ENCODE measurements around the gene DTX3.
A peak's percentile ranks its signal among the peaks of the same experiment; 100 is the strongest.

The DTX3 gene

DNA sequence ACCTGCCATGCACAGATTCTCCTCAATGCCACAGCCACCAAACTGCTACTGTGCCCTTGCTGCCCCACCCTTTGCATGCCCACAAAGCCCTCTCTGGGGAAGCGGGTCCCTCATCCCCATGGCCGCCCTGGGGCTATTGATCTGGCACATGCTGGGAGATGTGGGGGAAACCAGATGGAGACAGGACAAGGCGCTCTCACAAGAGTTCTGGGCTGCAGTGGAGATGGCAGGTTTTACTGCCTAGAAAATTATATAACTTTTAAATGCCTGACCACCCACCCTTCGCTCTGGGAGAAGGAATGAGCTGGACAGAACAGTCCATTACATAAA lies 24.2 kb upstream of the DTX3 start:
- TF ChIP-seq, protein P1, sequence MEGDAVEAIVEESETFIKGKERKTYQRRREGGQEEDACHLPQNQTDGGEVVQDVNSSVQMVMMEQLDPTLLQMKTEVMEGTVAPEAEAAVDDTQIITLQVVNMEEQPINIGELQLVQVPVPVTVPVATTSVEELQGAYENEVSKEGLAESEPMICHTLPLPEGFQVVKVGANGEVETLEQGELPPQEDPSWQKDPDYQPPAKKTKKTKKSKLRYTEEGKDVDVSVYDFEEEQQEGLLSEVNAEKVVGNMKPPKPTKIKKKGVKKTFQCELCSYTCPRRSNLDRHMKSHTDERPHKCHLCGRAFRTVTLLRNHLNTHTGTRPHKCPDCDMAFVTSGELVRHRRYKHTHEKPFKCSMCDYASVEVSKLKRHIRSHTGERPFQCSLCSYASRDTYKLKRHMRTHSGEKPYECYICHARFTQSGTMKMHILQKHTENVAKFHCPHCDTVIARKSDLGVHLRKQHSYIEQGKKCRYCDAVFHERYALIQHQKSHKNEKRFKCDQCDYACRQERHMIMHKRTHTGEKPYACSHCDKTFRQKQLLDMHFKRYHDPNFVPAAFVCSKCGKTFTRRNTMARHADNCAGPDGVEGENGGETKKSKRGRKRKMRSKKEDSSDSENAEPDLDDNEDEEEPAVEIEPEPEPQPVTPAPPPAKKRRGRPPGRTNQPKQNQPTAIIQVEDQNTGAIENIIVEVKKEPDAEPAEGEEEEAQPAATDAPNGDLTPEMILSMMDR (IDR thresholded peaks at IDR 0.05) = no peak
- Mint-ChIP-seq H3K27ac (no peak overlapping the region), H3K4me1 (no peaks in the 10 kb centered on the region), H3K9me3 (no peaks in the 10 kb centered on the region), H3K27me3 (ENCODE audit: low read depth, poor library complexity) (peaks cover 15% of the 10 kb centered on the region), H3K36me3 (ENCODE audit: low read depth) (no peaks in the 10 kb centered on the region), H3K4me3 (no peak overlapping the region)
- no peak for DNase-seq

DNA sequence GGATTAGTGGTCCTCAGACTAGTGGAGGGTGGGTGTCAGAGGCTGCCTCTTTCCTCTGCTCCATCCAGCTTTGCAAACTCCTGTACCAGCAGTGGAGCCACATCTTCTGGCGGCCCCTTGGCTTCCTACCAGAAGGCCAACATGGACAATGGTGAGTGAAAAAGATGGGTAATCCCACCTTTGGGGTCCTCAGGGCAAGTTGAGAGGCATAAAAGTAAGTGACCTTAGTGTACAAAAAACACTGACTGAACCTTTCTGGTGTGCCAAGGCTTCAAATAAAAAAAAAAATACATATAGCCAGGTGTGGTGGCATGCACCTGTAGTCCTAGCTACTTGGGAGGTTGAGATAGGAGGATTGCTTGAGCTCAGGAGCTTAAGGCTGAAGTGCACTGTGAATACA lies 22.8 kb upstream of the DTX3 start:
- Mint-ChIP-seq H3K27me3 (ENCODE audit: low read depth, poor library complexity) (peaks cover 15% of the 10 kb centered on the region), H3K9me3 (no peaks in the 10 kb centered on the region), H3K4me1 (no peaks in the 10 kb centered on the region), H3K4me3 (no peak overlapping the region), H3K27ac (no peak overlapping the region), H3K36me3 (ENCODE audit: low read depth) (no peaks in the 10 kb centered on the region)
- TF ChIP-seq, protein P1 (IDR thresholded peaks at IDR 0.05) = no peak
- DNase-seq = no peak

DNA sequence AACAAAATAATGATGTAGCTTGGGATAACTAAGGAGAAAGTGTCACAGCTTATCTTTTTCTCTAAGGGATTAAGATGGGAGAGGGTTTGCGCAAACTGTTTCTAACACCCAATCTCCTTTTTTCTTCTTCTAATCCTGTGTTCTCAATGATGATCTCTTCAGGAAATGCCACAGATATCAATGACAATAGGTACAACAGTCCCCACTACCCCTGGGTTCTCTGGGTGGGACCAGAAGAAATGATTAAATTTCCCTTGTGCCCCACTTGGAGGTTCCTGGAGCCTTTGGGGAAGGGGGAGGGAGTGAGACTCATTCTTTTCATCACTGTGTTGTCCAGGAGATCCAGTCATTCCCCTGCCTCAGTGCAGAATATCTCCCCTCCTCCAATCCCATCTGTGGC lies 22.2 kb upstream of the DTX3 start:
- H3K27ac Mint-ChIP-seq = no peak overlapping the region
- no peaks in the 10 kb centered on the region for H3K36me3 Mint-ChIP-seq (ENCODE audit: low read depth)
- no peaks in the 10 kb centered on the region for H3K4me1 Mint-ChIP-seq
- peaks cover 15% of the 10 kb centered on the region for H3K27me3 Mint-ChIP-seq (ENCODE audit: low read depth, poor library complexity)
- H3K9me3 Mint-ChIP-seq = no peaks in the 10 kb centered on the region
- TF ChIP-seq, protein P1 (IDR thresholded peaks at IDR 0.05) = no peak
- no peak overlapping the region for H3K4me3 Mint-ChIP-seq
- no peak for DNase-seq

DNA sequence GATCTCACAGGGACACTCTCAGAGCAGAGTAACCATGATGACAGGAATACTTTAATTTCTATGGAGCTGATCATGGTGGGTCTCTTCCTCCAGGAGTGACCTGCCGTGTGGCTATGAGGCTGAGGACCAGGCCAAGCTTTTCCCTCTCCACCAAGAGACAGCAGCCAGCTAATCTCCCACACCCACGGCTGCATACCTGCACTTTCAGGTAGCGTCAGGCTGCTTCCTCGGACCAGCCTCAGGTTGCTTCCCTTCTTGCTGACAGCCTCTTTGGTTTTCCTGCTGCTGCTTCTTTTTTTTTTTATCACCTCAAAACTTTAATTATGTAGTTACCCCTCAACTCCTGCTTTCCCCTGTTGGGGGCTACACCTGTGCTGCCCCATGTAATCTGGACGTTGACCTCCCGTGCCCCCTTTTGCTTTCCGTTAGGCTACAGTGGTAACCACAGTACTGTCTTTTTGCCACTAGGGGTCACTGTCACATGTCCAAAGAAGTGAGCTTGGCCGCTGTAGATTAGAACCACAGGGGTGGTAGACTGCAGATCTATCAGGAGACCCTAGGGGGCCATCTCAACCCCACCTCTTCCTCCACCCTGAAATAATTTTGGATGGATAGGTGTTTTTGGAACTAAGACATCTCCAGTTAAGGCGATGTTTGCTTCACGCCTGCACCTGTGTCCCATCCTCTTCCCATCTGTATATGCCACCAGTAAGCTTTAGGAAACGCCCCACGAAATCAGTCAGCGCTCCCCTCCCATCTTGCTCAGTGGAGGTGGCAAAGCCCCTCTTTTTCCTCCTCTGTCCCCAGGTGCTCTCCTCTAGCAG lies 21.4 kb upstream of the DTX3 start:
- H3K27ac Mint-ChIP-seq = no peak overlapping the region
- no peaks in the 10 kb centered on the region for H3K4me1 Mint-ChIP-seq
- H3K27me3 Mint-ChIP-seq (ENCODE audit: low read depth, poor library complexity) = peaks cover 15% of the 10 kb centered on the region
- TF ChIP-seq, protein P1 (IDR thresholded peaks at IDR 0.05) = peak; percentile 91
- no peak overlapping the region for H3K4me3 Mint-ChIP-seq
- no peaks in the 10 kb centered on the region for H3K9me3 Mint-ChIP-seq
- DNase-seq = peak; percentile 75
- no peaks in the 10 kb centered on the region for H3K36me3 Mint-ChIP-seq (ENCODE audit: low read depth)

DNA sequence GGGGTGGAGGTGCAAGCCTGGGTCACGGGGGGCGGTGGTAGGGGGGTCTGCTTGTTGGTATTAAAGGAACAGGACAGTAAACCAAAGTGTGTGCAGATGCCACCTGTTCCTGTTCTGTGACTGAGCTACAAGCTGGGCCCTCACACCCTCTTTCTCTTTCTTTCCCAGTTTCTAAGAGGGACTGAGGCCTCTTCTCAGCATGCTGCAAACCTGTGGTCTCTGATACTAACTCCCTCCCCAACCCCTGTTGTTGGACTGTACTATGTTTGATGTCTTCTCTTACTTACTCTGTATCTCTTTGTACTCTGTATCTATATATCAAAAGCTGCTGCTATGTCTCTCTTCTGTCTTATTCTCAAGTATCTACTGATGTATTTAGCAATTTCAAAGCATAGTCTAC lies 20.6 kb upstream of the DTX3 start:
- H3K9me3 Mint-ChIP-seq = no peaks in the 10 kb centered on the region
- peaks cover 12% of the 10 kb centered on the region for H3K27me3 Mint-ChIP-seq (ENCODE audit: low read depth, poor library complexity)
- H3K4me1 Mint-ChIP-seq = no peaks in the 10 kb centered on the region
- H3K4me3 Mint-ChIP-seq = no peak overlapping the region
- no peak for DNase-seq
- TF ChIP-seq, protein P1 (IDR thresholded peaks at IDR 0.05) = no peak
- no peaks in the 10 kb centered on the region for H3K36me3 Mint-ChIP-seq (ENCODE audit: low read depth)
- H3K27ac Mint-ChIP-seq = no peak overlapping the region

DNA sequence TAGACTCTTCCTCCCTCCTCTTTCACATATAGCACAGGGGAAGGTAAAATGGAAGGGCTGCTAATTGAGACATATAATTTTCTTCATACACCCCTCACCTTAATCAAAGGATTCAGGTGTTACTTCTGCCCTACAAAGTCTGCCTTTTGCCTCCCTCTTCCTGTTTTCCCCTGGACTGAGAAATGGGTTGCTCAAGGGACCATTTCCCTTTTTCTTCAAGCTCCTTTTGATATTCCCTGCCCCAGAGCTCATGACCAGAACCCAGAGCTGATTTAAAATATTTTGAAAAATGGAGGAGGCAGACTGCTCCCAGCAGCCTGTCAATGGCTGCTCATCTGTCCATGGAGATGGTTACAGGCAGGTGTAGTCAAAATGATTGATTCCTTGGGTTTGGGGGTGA lies 19.9 kb upstream of the DTX3 start:
- Mint-ChIP-seq H3K4me1 (no peaks in the 10 kb centered on the region), H3K9me3 (no peaks in the 10 kb centered on the region), H3K27ac (no peak overlapping the region), H3K36me3 (ENCODE audit: low read depth) (no peaks in the 10 kb centered on the region), H3K4me3 (no peak overlapping the region), H3K27me3 (ENCODE audit: low read depth, poor library complexity) (peaks cover 5% of the 10 kb centered on the region)
- TF ChIP-seq, protein P1 (IDR thresholded peaks at IDR 0.05) = no peak
- no peak for DNase-seq

All from nephron progenitor cell (in vitro differentiated cells).